Smooth muscle cell (in vitro differentiated cells): ENCODE results near the gene UNC13D. TPM values are rescaled to one million over a fixed set of nuclear protein-coding genes. Genes with fewer than 3 reads are reported as not detected.
"Not testable (repeated sequence)": the region's sequence is repeated elsewhere in the genome, so short reads cannot be mapped to it uniquely, and the experiment has no call there.

Source experiments
- DNase-seq: peaks from one replicate; lab custom pipeline; 2025; ENCODE audit not compliant: unreplicated experiment; lab: John Stamatoyannopoulos, UW
- H2AFZ ChIP-seq: fragments of 200-600 bp; sonication (generic); 2 replicates; pipeline ENCODE4 v1.6.0; 2016; ENCODE audit warnings: antibody characterized with exemption, low read depth, mild to moderate bottlenecking
- H3F3A ChIP-seq: fragments of 200-600 bp; sonication (generic); 2 replicates; pipeline ENCODE4 v1.6.0; 2017; ENCODE audit warnings: antibody characterized with exemption, low read depth
- H3K27ac ChIP-seq: fragments of 200-600 bp; sonication (generic); 2 replicates; pipeline ENCODE4 v1.5.1; 2016; ENCODE audit warnings: low read depth, mild to moderate bottlenecking
- H3K27me3 ChIP-seq: fragments of 200-600 bp; sonication (generic); 2 replicates; pipeline ENCODE4 v1.6.1; 2016; ENCODE audit warnings: low read depth, mild to moderate bottlenecking
- H3K36me3 ChIP-seq: fragments of 200-600 bp; sonication (generic); 2 replicates; pipeline ENCODE4 v1.5.1; 2016; ENCODE audit warnings: low read depth
- H3K4me1 ChIP-seq: fragments of 200-600 bp; sonication (generic); 2 replicates; pipeline ENCODE4 v1.5.1; 2016; ENCODE audit warnings: low read depth
- H3K4me2 ChIP-seq: fragments of 200-600 bp; sonication (generic); 2 replicates; pipeline ENCODE4 v1.6.0; 2016; ENCODE audit warnings: mild to moderate bottlenecking
- H3K4me3 ChIP-seq: fragments of 200-600 bp; sonication (generic); 2 replicates; pipeline ENCODE4 v1.5.1; 2016; ENCODE audit warnings: mild to moderate bottlenecking
- H3K79me2 ChIP-seq: fragments of 200-600 bp; sonication (generic); 2 replicates; pipeline ENCODE4 v1.6.0; 2016; ENCODE audit warnings: low read depth, mild to moderate bottlenecking
- H3K9ac ChIP-seq: fragments of 200-600 bp; sonication (generic); 2 replicates; pipeline ENCODE4 v1.6.0; 2016; ENCODE audit warnings: low read depth
- H3K9me3 ChIP-seq: fragments of 200-600 bp; sonication (generic); replicated peaks from 2 replicates; pipeline ENCODE4 v1.5.1; 2016; ENCODE audit warnings: low read depth
- H4K20me1 ChIP-seq: fragments of 200-600 bp; sonication (generic); 2 replicates; pipeline ENCODE4 v1.6.0; 2016; ENCODE audit warnings: low read depth
- WGBS: methylation state at CpG from one replicate; pipeline ENCODE4 v1.1.7; 2016; ENCODE audit warnings: low lambda C conversion rate; 5-methylcytosine and 5-hydroxymethylcytosine counted together
- polyA plus RNA-seq: library from polyadenylated mRNA; unstranded; fragments of >200 nt; fragmentation: Nextera tagmentation; extraction: Ambion mirVana; gene quantifications from 2 replicates; pipeline ENCODE4 v1.2.1, GENCODE V29; 2016
- total RNA-seq: library from RNA; depleted of rRNA; stranded (reverse); fragments of >200 nt; gene quantifications from 2 replicates; pipeline ENCODE4 v1.2.3, GENCODE V29; 2014
- TF ChIP-seq, protein P1 (sequence below): fragments of 200-600 bp; sonication (generic); IDR thresholded peaks from 2 replicates; pipeline ENCODE4 v1.5.1; 2017; ENCODE audit warnings: borderline replicate concordance, mild to moderate bottlenecking, antibody characterized with exemption; ENCODE audit not compliant: insufficient read depth, poor library complexity, severe bottlenecking

The UNC13D gene
- total and polyA plus RNA-seq, 2 experiments from 2014 or later: 2.4 to 4.5 TPM

DNA sequence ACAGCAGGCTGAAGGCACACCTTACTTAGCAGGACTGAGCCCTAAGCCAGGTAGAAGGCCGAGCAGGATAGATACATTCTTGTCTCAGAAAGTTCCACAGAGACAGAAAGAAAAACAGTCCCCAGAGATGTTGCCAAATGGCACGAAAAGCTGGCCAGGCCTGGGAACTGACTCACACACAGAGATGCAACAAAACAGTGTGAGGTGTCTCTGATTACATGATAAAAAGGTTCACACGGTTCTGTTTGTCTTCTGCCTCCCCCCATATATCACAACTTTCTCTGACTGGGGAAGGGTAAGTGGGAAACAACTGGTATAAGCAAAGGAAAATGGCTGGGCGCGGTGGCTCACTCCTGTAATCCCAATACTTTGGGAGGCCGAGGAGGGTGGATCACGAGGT is 9.2 kb upstream of the UNC13D start:
- Histone ChIP-seq H3K4me2 (peak overlapping the region; percentile 84), H3K79me2 (peaks cover 6% of the 10 kb centered on the region), H3K36me3 (no peaks in the 10 kb centered on the region), H3K27me3 (no peaks in the 10 kb centered on the region), H3K4me3 (no peak overlapping the region), H2AFZ (no peak overlapping the region), H3K27ac (peak overlapping the region; percentile 81), H3K9me3 (no peaks in the 10 kb centered on the region), H3K4me1 (peaks cover 8% of the 10 kb centered on the region), H4K20me1 (peaks cover 16% of the 10 kb centered on the region), H3K9ac (peak overlapping the region; percentile 30), H3F3A (peaks cover 10% of the 10 kb centered on the region)
- no peak for DNase-seq
- TF ChIP-seq, protein P1, sequence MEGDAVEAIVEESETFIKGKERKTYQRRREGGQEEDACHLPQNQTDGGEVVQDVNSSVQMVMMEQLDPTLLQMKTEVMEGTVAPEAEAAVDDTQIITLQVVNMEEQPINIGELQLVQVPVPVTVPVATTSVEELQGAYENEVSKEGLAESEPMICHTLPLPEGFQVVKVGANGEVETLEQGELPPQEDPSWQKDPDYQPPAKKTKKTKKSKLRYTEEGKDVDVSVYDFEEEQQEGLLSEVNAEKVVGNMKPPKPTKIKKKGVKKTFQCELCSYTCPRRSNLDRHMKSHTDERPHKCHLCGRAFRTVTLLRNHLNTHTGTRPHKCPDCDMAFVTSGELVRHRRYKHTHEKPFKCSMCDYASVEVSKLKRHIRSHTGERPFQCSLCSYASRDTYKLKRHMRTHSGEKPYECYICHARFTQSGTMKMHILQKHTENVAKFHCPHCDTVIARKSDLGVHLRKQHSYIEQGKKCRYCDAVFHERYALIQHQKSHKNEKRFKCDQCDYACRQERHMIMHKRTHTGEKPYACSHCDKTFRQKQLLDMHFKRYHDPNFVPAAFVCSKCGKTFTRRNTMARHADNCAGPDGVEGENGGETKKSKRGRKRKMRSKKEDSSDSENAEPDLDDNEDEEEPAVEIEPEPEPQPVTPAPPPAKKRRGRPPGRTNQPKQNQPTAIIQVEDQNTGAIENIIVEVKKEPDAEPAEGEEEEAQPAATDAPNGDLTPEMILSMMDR: no peak
- 66% methylated on average over 7 of the region's 7 CpGs for WGBS

DNA sequence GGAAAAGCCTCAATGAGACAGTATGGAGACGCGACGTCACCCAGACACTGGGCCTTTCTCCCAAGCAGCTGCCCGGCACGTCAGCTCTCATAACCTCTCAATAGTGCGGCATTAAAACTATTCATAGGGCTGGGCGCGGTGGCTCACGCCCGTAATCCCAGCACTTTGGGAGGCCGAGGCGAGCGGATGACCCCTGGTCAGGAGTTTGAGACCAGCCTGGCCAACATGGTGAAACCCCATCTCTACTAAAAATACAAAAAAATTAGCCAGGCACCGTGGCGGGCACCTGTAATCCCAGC is 7.4 kb upstream of the UNC13D start:
- DNase-seq, H3K4me1 ChIP-seq, H3K27ac ChIP-seq, H3K9ac ChIP-seq, H3K36me3 ChIP-seq, H3K27me3 ChIP-seq, H3K79me2 ChIP-seq, H3K9me3 ChIP-seq, H3K4me3 ChIP-seq, H2AFZ ChIP-seq, H3K4me2 ChIP-seq: not testable (repeated sequence)
- 99% methylated on average over 15 of the region's 15 CpGs for WGBS
- Histone ChIP-seq H3F3A (peaks cover 10% of the 10 kb centered on the region), H4K20me1 (peaks cover 16% of the 10 kb centered on the region)

DNA sequence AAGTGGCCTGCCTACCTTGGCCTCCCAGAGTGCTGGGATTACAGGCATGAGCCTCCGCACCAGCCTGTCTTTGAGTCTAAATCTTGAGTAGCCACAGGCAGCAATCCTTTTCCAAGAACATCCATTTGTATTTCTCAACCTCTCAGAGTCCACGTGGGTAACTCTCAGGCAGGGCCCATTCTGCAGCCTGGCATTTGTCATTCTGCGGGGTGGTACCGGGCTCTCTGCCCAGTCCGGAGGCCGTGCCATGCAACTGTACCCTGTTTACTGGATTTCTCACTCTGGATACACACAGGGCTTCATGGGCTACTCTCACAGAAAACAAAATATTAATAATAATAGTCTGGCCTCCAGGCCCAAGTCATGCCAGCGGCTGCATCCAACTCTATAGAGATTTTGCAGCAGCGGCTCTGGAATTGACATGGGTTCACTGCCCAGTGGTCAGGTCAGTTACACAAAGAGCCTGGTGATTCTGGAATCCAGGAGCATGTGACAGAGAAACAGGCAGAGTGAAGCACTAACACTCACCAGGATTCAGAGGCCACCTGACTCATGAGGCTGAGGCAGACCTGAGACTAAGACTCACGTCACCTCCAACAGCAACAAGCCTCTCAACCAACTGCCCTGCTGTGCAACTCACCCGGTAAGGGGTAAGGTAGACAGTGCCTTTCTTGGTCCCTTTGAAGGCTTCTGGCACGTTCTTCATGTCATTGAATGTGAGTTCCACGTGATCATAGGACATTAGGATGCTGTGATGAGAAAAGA is 6.9 kb upstream of the UNC13D start:
- no peak overlapping the region for H3K4me2 ChIP-seq
- peaks cover 8% of the 10 kb centered on the region for H3K4me1 ChIP-seq
- H3K27ac ChIP-seq: no peak overlapping the region
- H4K20me1 ChIP-seq: peaks cover 16% of the 10 kb centered on the region
- H3K36me3 ChIP-seq: no peaks in the 10 kb centered on the region
- H3F3A ChIP-seq: peaks cover 10% of the 10 kb centered on the region
- no peaks in the 10 kb centered on the region for H3K9me3 ChIP-seq
- DNase-seq: no peak
- H2AFZ ChIP-seq: no peak overlapping the region
- 95% methylated on average over 12 of the region's 12 CpGs for WGBS
- peaks cover 6% of the 10 kb centered on the region for H3K79me2 ChIP-seq
- no peak overlapping the region for H3K4me3 ChIP-seq
- H3K9ac ChIP-seq: no peak overlapping the region
- TF ChIP-seq, protein P1: no peak
- H3K27me3 ChIP-seq: no peaks in the 10 kb centered on the region

DNA sequence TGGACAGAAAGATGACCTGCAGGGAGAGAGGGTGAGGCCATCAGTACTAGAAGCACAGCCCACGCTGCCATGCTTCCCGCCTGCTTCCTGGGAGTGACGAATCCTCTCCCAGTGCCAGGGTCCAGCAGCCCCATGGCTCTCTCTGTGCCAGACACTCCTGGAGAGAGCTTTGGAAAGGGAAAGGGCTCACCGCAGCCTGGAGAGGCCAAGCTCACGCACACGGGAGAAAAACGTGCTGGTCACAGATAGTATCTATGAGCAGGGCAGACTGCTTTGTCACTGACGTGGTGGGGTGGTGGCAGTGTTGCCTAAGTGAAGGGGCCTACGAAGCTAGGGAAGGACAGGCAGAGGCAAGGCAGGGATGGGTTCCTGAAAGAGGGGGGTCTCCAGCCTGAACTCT is 5.5 kb upstream of the UNC13D start:
- DNase-seq: no peak
- no peak overlapping the region for H3K9ac ChIP-seq
- H3K4me2 ChIP-seq: no peak overlapping the region
- peaks cover 10% of the 10 kb centered on the region for H3F3A ChIP-seq
- H3K4me1 ChIP-seq: peaks cover 11% of the 10 kb centered on the region
- H3K36me3 ChIP-seq: no peaks in the 10 kb centered on the region
- peaks cover 6% of the 10 kb centered on the region for H3K79me2 ChIP-seq
- WGBS: 96% methylated on average over 9 of the region's 9 CpGs
- H3K27me3 ChIP-seq: no peaks in the 10 kb centered on the region
- H3K9me3 ChIP-seq: no peaks in the 10 kb centered on the region
- no peak overlapping the region for H3K27ac ChIP-seq
- H2AFZ ChIP-seq: no peak overlapping the region
- TF ChIP-seq, protein P1: no peak
- peaks cover 16% of the 10 kb centered on the region for H4K20me1 ChIP-seq
- H3K4me3 ChIP-seq: no peak overlapping the region
